Measurements from ENCODE around the gene PKHD1.
"Not testable (repeated sequence)": the region's sequence is repeated elsewhere in the genome, so short reads cannot be mapped to it uniquely, and the experiment has no call there.

Gene PKHD1

GRCh38 chr6:52041134-52041533 is 46.3 kb downstream of the PKHD1 start:
- no peak for DNase-seq

DNA sequence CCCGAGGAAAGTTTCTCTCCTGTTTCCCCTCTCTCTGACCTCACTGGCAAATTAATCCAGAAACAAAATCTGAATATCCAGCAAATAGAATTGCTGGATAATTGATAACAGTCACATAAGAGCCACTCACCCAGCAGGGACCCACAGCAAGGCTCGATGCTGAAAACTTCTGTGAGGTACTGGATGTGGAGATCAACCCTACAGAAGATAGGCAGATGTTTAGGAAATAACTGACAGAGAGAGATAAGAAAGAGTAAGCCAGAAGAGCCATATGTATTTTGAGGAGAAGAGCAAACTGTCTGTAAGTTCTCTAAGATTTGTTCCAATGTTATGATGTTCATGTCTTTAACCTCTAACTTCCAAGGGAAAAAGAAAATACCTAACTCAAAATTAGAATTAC is 59.7 kb downstream of the PKHD1 start:
- no peak for DNase-seq

- no peak for DNase-seq
These were observed 62.9 kb downstream of the PKHD1 start for GRCh38 chr6:52024451-52025068.

- DNase-seq = no peak
These were observed 64.7 kb downstream of the PKHD1 start for GRCh38 chr6:52022675-52023074.

- no peak for DNase-seq
These were observed 66.4 kb downstream of the PKHD1 start for GRCh38 chr6:52020945-52021570.

DNA sequence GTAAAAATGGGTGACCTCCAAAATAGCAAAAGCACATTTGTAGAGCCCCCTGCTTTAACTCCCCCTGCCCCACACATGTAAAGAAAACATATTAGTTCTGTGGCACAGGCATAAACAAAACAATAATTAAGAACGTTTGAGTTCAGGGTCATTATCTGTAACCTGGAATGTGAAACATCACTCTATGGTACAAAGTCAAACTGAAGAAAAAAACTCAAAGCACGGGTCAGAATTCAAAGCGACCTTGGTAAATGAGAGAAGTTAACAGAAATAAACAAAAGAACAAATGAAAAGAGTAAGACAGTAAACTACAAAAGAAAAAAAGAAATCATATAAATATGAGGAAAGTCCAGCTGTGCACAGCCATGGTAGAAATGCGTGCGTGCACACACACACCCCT is 67.5 kb downstream of the PKHD1 start:
- no peak for DNase-seq

GRCh38 chr6:52019092-52019491 is 68.3 kb downstream of the PKHD1 start:
- DNase-seq = no peak

DNA sequence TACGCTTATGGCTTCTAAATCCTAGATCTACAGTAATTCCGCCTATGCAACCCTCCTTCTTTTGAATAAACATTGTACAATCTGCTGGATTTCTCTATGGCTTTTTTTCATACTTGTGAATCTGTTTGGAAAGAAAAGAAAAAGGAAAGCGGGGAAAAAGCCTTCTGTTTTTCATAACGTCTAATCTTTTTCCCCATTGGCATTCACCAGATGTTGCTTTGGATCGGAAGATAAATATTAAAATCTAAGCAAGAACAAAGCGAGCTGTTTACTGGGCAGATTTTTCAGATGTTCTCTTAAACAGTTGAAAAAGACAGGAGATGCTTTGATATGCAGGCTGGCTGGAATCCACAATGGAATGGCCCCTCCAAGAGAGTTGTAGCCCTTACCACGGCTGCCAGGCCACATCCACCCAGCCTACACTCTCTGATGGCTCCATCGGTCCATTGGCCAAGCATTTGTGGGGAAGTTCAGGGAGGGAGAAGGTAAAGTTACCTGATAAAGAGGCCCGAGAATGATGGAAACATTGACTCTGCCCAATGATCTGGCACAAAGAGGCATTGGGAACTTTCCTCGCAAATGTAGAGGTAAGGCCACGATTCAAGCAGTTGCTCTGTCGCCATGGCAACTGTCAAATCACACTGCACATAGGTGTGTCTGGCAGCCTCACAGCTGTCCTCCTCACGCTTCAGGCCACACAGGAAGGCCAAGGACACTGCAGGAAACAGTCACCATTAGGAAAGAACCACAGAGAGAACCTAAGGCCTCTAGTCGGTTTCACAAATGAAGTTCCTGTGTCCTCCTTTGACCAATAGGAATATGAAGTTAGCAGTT is 70.3 kb downstream of the PKHD1 start:
- no peak for DNase-seq

DNA sequence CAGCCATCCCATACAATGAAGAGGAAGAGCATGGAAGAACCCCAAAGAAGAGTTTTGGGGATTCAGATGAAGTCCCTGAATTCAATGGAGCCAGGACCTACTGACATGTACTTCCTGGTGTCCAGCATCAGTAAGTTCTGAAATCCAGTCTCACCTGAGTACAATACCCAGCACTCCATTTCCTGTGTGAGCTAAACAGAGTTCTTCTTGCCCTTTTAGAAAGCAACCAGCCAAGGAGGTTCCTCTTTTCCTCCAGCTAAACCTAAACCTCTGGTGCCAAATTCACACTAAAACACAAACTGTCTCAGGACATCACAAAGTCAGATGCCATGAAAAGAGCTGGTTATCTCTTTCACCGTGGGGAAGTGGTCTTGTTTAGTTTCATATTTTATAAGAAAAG is 71.5 kb downstream of the PKHD1 start:
- no peak for DNase-seq

DNA sequence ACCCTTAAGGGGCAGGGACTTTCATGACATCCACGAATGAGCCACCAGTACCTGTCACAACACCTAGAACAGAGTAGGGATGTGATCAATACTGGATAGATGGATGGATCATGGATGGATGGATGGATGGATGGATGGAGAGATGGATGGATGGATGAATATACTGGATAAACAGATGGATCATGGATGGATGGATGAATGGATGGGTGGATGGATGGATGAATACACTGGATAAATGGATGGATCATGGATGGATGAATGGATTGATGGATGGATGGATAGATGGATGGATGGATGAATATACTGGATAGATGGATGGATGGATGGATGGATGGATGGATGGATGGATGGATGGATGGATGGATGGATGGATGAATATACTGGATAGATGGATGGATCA is 73.0 kb downstream of the PKHD1 start:
- DNase-seq = no peak

GRCh38 chr6:52013035-52013434 is 74.4 kb downstream of the PKHD1 start:
- no peak for DNase-seq

DNA sequence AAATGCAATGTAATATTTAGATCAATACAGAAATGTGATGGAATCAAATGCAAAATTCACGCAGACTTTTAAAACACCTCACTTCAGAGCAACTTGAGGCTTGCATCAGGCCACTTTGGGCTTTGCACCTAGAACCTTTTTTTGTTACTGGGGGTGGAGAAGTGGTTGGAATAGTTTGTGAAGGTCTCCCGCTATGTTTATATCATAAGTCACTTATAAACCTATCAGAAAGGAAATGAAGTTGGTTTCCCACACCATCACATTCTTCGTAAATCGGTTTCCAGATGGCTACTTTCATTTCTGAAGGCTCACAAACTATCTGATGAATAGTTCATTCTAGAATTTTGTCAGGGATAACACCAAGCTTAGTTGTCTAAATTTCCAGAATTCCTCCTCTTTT is 74.8 kb downstream of the PKHD1 start:
- no peak for DNase-seq

DNA sequence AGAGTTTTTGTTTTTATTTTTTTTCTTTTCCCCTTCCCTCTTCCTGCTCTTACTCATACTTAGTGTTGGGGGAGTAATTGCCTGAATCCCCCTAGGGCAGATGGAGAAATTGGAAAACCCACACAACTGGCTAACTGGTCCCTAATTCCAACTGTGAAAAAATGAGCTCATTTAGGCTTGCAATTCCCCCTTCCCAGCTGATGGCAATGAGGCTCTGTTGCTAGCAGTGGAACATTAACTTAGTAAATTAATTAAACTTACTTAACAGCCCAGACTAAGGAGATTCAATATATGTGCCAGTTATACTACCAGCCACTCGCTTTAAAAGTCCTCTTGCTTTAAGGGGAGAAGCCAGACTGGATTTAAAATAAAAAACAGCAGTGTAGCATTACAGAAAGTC is 76.6 kb downstream of the PKHD1 start:
- no peak for DNase-seq

- DNase-seq = no peak
These were observed 77.3 kb downstream of the PKHD1 start for GRCh38 chr6:52010145-52010544.

DNA sequence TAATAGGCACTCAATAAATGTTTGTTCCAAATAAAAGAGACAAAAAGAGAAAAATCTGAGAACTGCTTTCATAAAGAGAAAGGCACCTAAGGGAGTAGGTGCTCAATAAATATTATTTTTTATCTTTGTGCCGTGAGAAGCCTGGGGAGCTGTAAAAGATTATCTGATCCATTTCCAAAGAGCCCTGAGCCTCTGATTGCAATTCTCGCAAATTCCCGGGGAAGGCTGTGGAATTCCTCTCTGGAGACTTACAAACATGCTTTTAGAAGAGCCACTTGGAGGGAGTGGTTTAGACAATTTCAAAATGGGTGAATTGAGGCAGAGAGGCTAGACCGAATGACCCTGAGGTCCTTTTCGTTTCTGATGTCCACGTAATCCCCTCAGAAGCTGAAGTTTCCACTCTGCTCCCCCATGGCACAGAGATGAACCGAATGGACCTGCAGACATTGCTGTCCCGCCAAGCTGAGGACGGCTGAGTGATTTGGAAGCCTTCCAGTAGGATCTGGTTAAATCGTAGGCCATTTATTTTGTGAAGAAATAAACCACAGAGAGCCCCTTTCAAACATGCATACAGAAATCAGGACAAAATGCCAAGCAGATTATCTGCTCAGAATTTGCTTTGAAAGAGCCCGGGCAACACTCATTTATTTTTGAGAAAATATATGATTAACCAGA is 77.8 kb downstream of the PKHD1 start:
- no peak for DNase-seq

DNA sequence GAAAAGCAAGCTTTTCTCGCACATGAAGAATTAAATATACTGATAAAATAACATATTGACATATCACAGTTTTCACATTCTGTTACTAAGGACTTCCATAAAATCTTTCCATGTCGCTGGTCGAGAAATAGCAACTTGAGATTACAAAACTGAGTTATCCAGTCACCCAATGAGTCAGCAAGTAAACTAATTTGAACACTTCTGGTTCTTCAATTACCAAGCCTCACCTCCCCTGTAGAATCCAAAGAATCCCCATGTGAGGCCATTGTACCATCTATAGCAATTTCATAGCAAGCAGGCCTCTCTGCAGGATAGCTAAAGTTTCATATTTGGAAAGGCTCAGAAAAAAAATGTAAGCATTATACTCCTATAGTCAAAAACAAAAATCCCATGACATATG is 87.3 kb downstream of the PKHD1 start:
- DNase-seq = no peak

DNA sequence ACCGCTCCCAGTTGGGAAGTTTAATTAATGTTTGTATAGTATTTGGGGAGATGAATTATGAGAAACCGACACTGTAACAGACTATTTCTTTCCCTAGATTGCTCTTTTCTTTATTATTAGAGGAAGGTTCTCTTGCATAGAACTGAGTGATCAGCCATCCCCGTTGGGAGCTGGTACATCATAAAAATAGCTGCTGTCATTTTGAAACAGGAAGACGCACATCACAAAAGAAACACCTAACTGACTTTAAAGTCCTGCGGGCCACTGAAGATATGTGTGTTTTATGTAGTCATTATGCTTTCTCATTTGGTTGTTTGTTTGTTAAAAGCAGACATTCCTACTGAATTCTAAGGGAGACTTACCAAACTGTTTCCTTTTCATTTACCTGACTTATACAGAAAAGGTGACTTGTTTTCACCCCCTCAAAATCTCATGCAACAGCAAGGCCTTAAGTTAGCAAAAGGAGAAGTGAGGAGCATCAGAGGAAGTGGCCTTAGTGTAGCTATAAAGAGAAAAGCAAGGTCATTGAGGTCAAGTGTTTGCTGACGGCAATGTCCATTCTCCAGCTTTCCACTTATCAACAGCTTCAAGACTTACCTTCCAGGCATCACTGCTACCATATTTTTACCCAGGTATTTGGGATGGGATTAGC is 91.0 kb downstream of the PKHD1 start:
- DNase-seq = no peak

GRCh38 chr6:51995214-51995755 is 92.1 kb downstream of the PKHD1 start:
- DNase-seq = no peak

GRCh38 chr6:51992876-51993275 is 94.5 kb downstream of the PKHD1 start:
- no peak for DNase-seq

DNA sequence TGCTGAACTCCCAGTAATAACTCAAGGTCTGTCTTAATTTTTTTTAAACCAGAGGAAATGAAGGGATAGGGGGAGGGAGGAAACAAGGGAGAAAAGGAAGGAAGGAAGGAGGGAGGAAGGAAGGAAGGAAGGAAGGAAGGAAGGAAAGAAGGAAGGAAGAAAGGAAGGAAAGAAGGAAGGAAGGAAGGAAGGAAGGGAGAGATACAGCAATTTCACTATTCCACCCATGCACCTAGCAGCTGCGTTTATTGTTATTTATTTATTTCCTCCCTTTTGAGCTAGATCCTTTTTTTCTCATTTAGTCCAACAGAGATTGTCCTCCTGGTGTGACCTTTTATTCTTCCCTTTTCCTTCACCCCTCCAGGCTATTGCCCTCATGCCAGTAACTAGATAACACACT is 97.6 kb downstream of the PKHD1 start:
- no peak for DNase-seq

DNA sequence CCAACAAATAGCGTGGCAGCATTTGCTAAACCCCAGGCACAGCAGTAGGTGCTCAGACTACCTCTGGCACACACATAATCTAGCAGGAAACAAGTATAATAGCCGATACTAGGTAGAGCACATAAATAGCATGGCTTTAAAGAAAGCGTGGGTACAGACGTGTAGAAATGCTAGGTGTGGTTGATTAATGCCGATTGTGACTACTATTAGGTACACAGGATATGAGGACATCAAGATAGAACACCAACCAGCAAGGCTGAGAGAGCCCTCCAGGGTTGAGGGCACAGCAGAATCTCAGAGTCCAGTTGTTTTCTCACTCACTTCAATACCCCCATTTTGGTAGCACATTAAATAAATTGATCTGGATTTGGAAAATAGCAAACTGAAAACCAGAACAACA is 100.5 kb downstream of the PKHD1 start:
- no peak for DNase-seq

DNA sequence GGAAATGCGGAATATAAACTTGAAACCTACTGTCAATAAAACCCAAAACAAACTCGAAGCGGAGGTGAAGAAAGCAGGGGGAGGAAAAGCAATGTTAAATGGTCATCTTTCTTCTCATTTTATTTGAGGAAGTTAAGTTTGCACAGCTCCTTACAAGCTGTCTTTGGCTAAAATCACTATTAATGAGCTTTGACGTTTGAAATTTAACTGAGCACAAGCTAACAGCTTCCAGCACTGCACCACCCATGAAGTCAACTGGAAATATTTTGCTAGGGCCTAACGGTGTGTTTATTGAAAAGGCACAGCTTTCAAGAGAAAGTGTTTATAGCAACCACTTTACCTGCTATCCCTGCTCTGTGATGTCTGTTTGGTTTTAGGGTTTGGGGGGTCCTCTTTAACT is 103.8 kb downstream of the PKHD1 start:
- DNase-seq = no peak

DNA sequence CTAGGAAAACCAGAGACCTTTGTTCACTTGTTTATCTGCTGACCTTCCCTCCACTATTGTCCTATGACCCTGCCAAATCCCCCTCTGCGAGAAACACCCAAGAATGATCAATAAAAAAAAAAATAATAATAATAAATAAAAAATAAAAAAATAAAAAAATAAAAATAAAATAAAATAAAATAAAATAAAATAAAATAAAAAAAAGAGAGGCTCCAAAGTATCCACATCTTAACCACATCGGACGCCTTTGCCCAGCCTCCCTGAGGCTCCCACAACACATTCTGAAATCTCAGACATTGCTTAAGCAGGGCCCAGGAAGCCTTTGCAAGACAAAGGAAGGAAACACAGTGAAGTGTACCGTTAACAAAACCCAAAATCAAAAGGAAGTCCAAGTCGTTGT is 104.7 kb downstream of the PKHD1 start:
- DNase-seq = not testable (repeated sequence)
